GM23338 (cell line): ENCODE results near the gene VLDLR. TPM values are rescaled to one million over a fixed set of nuclear protein-coding genes. Genes with fewer than 3 reads are reported as not detected.

Experiments used
- ATAC-seq: fragments of 200-7000 bp; cut with Tn5 transposase; 3 replicates; pipeline ENCODE4 v1.9.1; 2020
- DNase-seq: peaks from one replicate; pipeline ENCODE4 v3.0.0-alpha.2; 2015; ENCODE audit warnings: low spot score
- H2AFZ ChIP-seq: fragments of 200-600 bp; sonication (generic); 2 replicates; pipeline ENCODE4 v1.8.0; 2016; ENCODE audit warnings: antibody characterized with exemption, mild to moderate bottlenecking, moderate library complexity
- H3F3A ChIP-seq: fragments of 200-600 bp; sonication (generic); replicated peaks from 2 replicates; pipeline ENCODE4 v1.8.0; 2017; ENCODE audit warnings: antibody characterized with exemption, mixed run types, low read depth
- H3K27ac ChIP-seq: fragments of 200-600 bp; sonication (generic); 2 replicates; pipeline ENCODE4 v1.6.1; 2016; ENCODE audit warnings: low read depth
- H3K27me3 ChIP-seq: fragments of 200-600 bp; sonication (generic); 2 replicates; pipeline ENCODE4 v1.8.0; 2016; ENCODE audit warnings: mild to moderate bottlenecking, mixed run types, moderate library complexity; ENCODE audit not compliant: insufficient read depth
- H3K36me3 ChIP-seq: fragments of 200-600 bp; sonication (generic); 2 replicates; pipeline ENCODE4 v1.8.0; 2016; ENCODE audit warnings: mild to moderate bottlenecking; ENCODE audit not compliant: insufficient read depth
- H3K4me1 ChIP-seq: fragments of 200-600 bp; sonication (generic); 2 replicates; pipeline ENCODE4 v1.8.0; 2016; ENCODE audit warnings: mild to moderate bottlenecking, moderate library complexity; ENCODE audit not compliant: insufficient read depth
- H3K4me2 ChIP-seq: fragments of 200-600 bp; sonication (generic); 2 replicates; pipeline ENCODE4 v1.7.1; 2017; ENCODE audit warnings: mixed run types
- H3K4me3 ChIP-seq: fragments of 200-600 bp; sonication (generic); 2 replicates; pipeline ENCODE4 v1.6.1; 2016; ENCODE audit warnings: mixed run types
- H3K79me2 ChIP-seq: fragments of 200-600 bp; sonication (generic); replicated peaks from 2 replicates; pipeline ENCODE4 v1.8.0; 2017; ENCODE audit warnings: mild to moderate bottlenecking; ENCODE audit not compliant: insufficient read depth
- H3K9me2 ChIP-seq: fragments of 200-600 bp; sonication (generic); 2 replicates; pipeline ENCODE4 v1.8.0; 2017; ENCODE audit not compliant: insufficient read depth
- H4K20me1 ChIP-seq: fragments of 200-600 bp; sonication (generic); replicated peaks from 2 replicates; pipeline ENCODE4 v1.8.0; 2017; ENCODE audit warnings: mild to moderate bottlenecking; ENCODE audit not compliant: insufficient read depth
- H3K27ac Mint-ChIP-seq: 2 replicates; pipeline ENCODE4 v1.8.0; 2020; ENCODE audit warnings: inconsistent platforms, mild to moderate bottlenecking, moderate library complexity, mixed read lengths
- H3K27me3 Mint-ChIP-seq: 3 replicates; pipeline ENCODE4 v1.8.0; 2022; ENCODE audit warnings: low read depth, mild to moderate bottlenecking, moderate library complexity, mixed read lengths, inconsistent platforms; ENCODE audit not compliant: insufficient read depth, poor library complexity
- H3K36me3 Mint-ChIP-seq: 3 replicates; pipeline ENCODE4 v1.8.0; 2021; ENCODE audit warnings: low read depth, mild to moderate bottlenecking, inconsistent platforms, moderate library complexity, mixed read lengths
- H3K4me1 Mint-ChIP-seq: 3 replicates; pipeline ENCODE4 v1.8.0; 2020; ENCODE audit warnings: mild to moderate bottlenecking, inconsistent platforms, mixed read lengths
- H3K4me3 Mint-ChIP-seq: 3 replicates; pipeline ENCODE4 v1.8.0; 2021; ENCODE audit warnings: moderate library complexity, mild to moderate bottlenecking, inconsistent platforms, mixed read lengths
- H3K9me3 Mint-ChIP-seq: 3 replicates; pipeline ENCODE4 v1.8.0; 2020; ENCODE audit warnings: moderate library complexity, mild to moderate bottlenecking, inconsistent platforms, mixed read lengths
- CREB1 ChIP-seq: fragments of 250-450 bp; sonication (Bioruptor Pico); IDR thresholded peaks from 2 replicates; pipeline ENCODE4 v1.5.0; 2020; ENCODE audit warnings: low read depth, mild to moderate bottlenecking, moderate library complexity
- EZH2phosphoT487 ChIP-seq: fragments of 200-600 bp; sonication (generic); IDR thresholded peaks from one replicate; pipeline ENCODE4 v1.8.1; 2018; ENCODE audit warnings: antibody characterized with exemption; ENCODE audit not compliant: unreplicated experiment
- POLR2AphosphoS5 ChIP-seq: IDR thresholded peaks from 2 replicates; pipeline ENCODE4 v1.6.1; 2016; ENCODE audit warnings: antibody characterized with exemption, low read depth
- REST ChIP-seq: IDR thresholded peaks from one replicate; pipeline ENCODE4 v1.6.1; 2018; ENCODE audit warnings: antibody characterized with exemption; ENCODE audit not compliant: unreplicated experiment
- STAT1 ChIP-seq: IDR thresholded peaks from one replicate; pipeline ENCODE4 v1.6.1; 2016; ENCODE audit warnings: antibody characterized with exemption; ENCODE audit not compliant: unreplicated experiment
- ZNF462 ChIP-seq: fragments of 250-450 bp; sonication (Bioruptor Pico); IDR thresholded peaks from 2 replicates; pipeline ENCODE4 v1.5.0; 2020; ENCODE audit warnings: mild to moderate bottlenecking, moderate library complexity
- polyA plus RNA-seq: library from polyadenylated mRNA; unstranded; fragments of >200 nt; fragmentation: Nextera tagmentation; extraction: Ambion mirVana; gene quantifications from 2 replicates; pipeline ENCODE4 v1.2.1, GENCODE V29; 2016
- total RNA-seq: library from RNA; depleted of rRNA; stranded (reverse); fragments of >200 nt; shearing (Covaris generic); gene quantifications from 2 replicates; pipeline ENCODE4 v1.2.3, GENCODE V29; 2014

The VLDLR gene
- total and polyA plus RNA-seq, 2 experiments from 2014 or later, result 14.9 to 49.8 TPM

DNA sequence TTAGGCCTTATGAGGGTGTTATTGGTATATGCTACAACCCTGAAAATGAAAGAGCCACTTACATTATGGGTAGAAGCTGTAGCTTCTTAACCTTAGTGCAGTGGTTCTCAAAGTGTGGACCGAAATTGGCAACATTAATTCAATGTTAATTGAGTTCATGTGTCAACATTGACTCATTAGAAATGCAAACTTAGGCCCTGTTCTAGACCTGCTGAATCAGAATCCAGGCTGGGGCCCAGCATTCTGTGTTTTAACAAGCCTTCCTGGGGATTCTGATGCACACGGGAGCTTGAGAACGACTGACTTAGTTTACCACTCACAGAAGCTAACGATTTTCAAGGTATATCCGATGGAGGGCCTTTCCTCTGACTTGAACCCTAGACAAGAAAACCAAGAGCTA, 7.3 kb downstream of the VLDLR start (continued):
- TF ChIP-seq ZNF462 (CRISPR knock-in tag) (no peak), REST (no peak), POLR2AphosphoS5 (no peak)

GRCh38 chr9:2630158-2630557, 8.6 kb downstream of the VLDLR start:
- DNase-seq (no peak), ATAC-seq (no peak)
- Histone ChIP-seq H3K9me2 (no peaks in the 10 kb centered on the region), H3K4me1 (peaks cover 58% of the 10 kb centered on the region), H2AFZ (no peak overlapping the region), H3K27ac (no peak overlapping the region), H3K4me2 (no peak overlapping the region), H4K20me1 (peaks cover 44% of the 10 kb centered on the region), H3K79me2 (peaks cover 100% of the 10 kb centered on the region), H3F3A (no peaks in the 10 kb centered on the region), H3K4me3 (no peak overlapping the region), H3K27me3 (no peaks in the 10 kb centered on the region), H3K36me3 (no peaks in the 10 kb centered on the region)
- H3K4me1 Mint-ChIP-seq, result peaks cover 64% of the 10 kb centered on the region
- no peak overlapping the region for H3K27ac Mint-ChIP-seq
- no peak overlapping the region for H3K4me3 Mint-ChIP-seq
- no peaks in the 10 kb centered on the region for H3K9me3 Mint-ChIP-seq
- peaks cover 10% of the 10 kb centered on the region; the same call in 1 of the 3 replicates for H3K36me3 Mint-ChIP-seq
- no peaks in the 10 kb centered on the region for H3K27me3 Mint-ChIP-seq
- TF ChIP-seq CREB1 (CRISPR knock-in tag), result no peak
- TF ChIP-seq POLR2AphosphoS5, result no peak
- no peak for TF ChIP-seq STAT1
- no peak for TF ChIP-seq EZH2phosphoT487
- TF ChIP-seq ZNF462 (CRISPR knock-in tag), result no peak
